IPS-20b (cell line): ENCODE results near the gene KRT14.
"Not testable (repeated sequence)": the region's sequence is repeated elsewhere in the genome, so short reads cannot be mapped to it uniquely, and the experiment has no call there.

Experiments
- H3K27ac ChIP-seq: one replicate; pipeline ENCODE4 v1.5.1; 2013; ENCODE audit warnings: low read length
- H3K27me3 ChIP-seq: 2 replicates; pipeline ENCODE4 v1.6.1; 2013; ENCODE audit warnings: mild to moderate bottlenecking, low read length, inconsistent platforms; ENCODE audit not compliant: insufficient read depth
- H3K36me3 ChIP-seq: 2 replicates; pipeline ENCODE4 v1.6.1; 2013; ENCODE audit warnings: low read depth, mild to moderate bottlenecking, inconsistent platforms, low read length, moderate library complexity; ENCODE audit not compliant: insufficient read depth
- H3K4me1 ChIP-seq: 2 replicates; pipeline ENCODE4 v1.6.1; 2013; ENCODE audit warnings: mild to moderate bottlenecking, control low read depth, inconsistent platforms, low read length, moderate library complexity; ENCODE audit not compliant: insufficient read depth
- H3K4me3 ChIP-seq: 2 replicates; pipeline ENCODE4 v1.5.1; 2013; ENCODE audit warnings: mild to moderate bottlenecking, low read length, inconsistent platforms
- H3K9ac ChIP-seq: 2 replicates; pipeline ENCODE4 v1.6.1; 2013; ENCODE audit warnings: low read depth, mild to moderate bottlenecking, inconsistent platforms, low read length, moderate library complexity
- H3K9me3 ChIP-seq: 2 replicates; pipeline ENCODE4 v1.6.1; 2013; ENCODE audit warnings: mild to moderate bottlenecking, low read depth, low read length, inconsistent platforms; ENCODE audit not compliant: insufficient read depth

KRT14 gene

DNA sequence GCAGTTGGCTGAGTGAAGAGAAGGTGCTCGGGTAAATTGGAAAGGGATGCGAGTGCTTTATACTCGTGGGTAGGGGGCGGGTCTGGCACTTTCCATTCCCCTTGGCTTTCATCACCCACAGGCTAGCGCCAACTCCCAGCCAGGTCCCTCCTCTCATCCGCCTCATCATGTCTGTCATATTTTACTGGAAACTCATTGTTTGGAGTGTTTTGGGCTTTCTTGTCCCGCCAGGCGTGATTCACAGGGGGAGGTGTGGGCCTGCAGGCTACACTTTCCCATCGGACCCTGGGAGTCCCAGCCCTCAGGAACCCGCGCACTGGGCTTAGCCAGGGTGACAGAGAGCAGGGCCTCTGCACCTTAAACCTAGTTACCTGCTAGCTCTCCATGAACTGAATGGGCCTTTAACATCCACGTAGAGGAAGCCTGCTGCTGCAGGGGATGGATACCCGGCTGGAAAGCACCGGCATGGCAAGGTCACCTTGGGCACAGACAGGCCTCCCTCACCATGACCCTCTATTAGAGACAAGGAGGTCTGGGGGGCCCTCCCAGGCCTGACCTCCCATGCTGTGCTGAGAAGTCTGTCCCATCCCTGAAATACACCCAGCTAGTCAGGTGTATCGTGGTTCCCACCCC lies at the start of gene KRT14:
Gene KRT14 (minus strand): TSS at position 33 of the 633 bp plus-strand sequence. CDS start 61 bp downstream, outside the sequence.
- no peaks in the 10 kb centered on the region for H3K27me3 ChIP-seq
- no peaks in the 10 kb centered on the region for H3K9me3 ChIP-seq
- H3K36me3 ChIP-seq = no peaks in the 10 kb centered on the region
- no peak within 1 kb of the TSS for H3K27ac ChIP-seq
- no peak within 1 kb of the TSS for H3K9ac ChIP-seq
- H3K4me1 ChIP-seq = no peaks in the 10 kb centered on the region
- no peak within 1 kb of the TSS for H3K4me3 ChIP-seq

DNA sequence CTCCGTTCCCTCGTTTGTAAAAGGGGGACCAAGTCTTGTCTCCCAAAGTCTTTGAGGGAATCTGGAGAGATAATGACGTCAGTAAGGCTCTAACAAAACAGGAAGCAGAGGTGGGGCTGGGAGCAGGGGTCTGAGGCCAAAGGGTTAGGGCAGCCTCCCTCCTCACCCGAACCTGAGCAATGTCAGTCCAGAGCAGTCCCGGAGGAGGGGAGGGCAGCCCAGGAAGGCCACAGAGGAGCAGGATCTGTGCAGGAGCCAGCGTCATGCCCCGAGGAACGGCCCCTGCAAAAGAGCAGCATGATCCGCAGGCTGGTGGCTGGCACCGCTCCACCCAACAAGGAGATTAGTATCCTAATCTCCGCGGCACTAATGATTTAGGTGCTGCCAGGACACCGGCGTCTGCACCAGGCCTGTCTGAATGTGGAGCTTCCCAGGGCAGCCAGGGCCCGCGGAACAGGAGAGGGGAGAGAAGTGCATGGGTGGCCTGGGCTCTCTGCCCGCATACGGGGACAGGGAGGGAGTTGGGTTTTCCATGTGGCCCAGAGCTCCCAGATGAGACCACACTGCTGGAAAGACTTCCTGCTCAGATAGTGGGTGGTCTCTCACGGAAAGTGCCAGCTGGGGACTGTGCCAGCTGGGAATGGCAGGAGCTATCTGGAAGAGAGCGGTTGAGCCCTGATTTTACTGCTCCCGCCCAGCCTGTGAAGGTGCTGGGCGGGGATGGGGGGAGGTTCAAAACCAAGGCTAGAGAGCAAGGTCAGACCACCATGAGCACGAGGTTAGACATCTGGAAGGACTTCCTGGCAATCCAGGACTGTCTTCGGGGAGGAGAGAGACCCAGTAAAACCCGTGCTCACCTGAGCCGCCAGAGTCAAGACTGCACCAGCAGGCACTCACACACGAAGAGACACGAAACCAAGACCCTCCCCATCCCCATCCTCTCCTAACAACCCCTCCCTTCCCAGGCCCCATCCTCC lies 48.7 kb upstream of the KRT14 start:
- H3K27me3 ChIP-seq = no peaks in the 10 kb centered on the region
- H3K9me3 ChIP-seq = no peaks in the 10 kb centered on the region
- H3K27ac ChIP-seq = no peak overlapping the region
- H3K36me3 ChIP-seq = no peaks in the 10 kb centered on the region
- H3K4me1 ChIP-seq = no peaks in the 10 kb centered on the region
- no peak overlapping the region for H3K4me3 ChIP-seq
- H3K9ac ChIP-seq = no peak overlapping the region

DNA sequence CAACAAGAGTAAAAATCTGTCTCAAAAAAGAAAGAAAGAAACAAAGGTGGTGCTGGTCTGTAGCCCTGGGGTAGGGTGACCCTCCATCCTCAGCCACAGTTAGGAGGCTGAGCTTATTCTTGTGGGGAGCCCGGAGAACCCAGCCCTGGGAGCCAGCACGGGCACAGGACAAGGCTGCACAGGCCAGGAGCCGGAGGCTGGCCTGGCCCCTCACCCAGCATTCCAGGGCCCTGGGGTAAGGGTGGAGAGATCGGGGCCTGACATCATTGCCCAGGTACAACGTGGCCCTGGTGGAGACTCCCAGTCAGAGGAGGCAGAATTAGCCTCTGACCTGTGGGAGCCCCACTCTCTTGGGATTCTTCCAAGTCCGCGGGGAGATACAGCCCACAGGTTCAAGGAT lies 47.9 kb upstream of the KRT14 start:
- Histone ChIP-seq H3K9ac (no peak overlapping the region), H3K4me1 (no peaks in the 10 kb centered on the region), H3K27ac (no peak overlapping the region)

DNA sequence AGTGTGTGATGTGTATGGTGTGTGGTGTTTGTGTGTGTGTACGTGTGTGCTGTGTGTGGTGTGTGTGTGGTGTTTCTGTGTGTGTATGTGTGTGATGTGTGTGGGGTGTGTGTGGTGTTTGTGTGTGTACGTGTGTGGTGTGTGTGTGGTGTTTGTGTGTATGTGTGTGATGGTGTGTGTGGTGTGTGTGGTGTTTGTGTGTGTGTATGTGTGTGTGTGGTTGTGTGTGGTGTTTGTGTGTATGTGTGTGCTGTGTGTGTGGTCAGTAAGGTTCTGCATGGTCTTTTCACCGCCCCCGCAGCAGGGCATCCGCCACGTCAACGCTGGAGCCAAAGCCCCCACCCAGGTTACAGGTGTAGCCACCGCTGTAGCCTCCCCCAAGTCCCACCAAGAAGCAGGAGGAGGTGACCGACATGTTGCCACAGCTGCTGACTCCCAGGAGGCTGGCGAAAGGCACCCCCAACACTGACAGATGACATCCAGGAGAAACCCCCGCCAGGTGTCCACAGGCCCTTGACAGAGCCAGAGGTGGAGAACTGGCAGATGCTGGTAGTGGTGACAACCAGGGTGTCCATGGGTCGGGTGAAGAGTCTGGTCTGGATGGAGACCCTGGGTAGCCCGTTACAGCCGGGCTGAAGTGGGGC lies 47.0 kb upstream of the KRT14 start:
- Histone ChIP-seq H3K36me3 (no peaks in the 10 kb centered on the region), H3K9me3 (no peaks in the 10 kb centered on the region), H3K27ac (no peak overlapping the region), H3K9ac (no peak overlapping the region), H3K4me1 (0 out of 2 replicates have a peak, but pooled peaks cover under 1% of the 10 kb centered on the region), H3K4me3 (no peak overlapping the region), H3K27me3 (no peaks in the 10 kb centered on the region)

More for the DNA sequence above, 47.9 kb upstream of the KRT14 start:
- Histone ChIP-seq H3K4me3 (no peak overlapping the region), H3K27me3 (no peaks in the 10 kb centered on the region), H3K36me3 (no peaks in the 10 kb centered on the region), H3K9me3 (no peaks in the 10 kb centered on the region)

DNA sequence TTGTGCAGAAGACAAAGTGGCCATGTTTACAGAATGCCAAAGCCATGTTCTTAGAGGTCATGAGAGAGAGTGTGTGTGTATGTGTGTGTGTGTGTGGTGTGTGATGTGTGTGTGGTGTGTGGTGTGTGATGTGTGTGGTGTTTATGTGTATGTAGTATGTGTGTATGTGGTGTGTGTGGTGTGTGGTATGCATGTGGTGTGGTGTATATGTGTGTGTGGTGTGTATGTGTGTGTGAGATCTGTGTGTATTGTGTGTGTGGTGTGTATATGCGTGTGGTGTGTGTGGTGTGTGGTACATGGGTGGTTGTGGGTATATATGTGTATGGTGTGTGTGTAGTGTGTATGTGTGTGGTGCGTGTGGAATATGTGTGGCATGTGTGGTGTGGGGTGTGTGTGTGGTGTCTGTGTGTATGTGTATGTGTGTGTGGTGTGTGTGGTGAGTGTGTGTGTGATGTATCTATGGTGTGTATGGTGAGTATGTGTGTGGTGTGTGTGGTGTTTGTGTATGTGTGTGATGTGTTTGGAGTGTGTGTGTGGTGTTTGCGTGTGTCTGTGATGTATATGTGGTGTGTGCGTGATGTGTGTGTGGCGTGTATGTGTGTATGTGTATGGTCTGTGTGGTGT lies 45.9 kb upstream of the KRT14 start:
- H3K36me3 ChIP-seq = no peaks in the 10 kb centered on the region
- H3K4me1 ChIP-seq = 0 out of 2 replicates have a peak, but pooled peaks cover 3% of the 10 kb centered on the region
- no peak overlapping the region for H3K4me3 ChIP-seq
- no peak overlapping the region for H3K27ac ChIP-seq
- no peaks in the 10 kb centered on the region for H3K27me3 ChIP-seq
- H3K9me3 ChIP-seq = no peaks in the 10 kb centered on the region
- H3K9ac ChIP-seq = no peak overlapping the region

DNA sequence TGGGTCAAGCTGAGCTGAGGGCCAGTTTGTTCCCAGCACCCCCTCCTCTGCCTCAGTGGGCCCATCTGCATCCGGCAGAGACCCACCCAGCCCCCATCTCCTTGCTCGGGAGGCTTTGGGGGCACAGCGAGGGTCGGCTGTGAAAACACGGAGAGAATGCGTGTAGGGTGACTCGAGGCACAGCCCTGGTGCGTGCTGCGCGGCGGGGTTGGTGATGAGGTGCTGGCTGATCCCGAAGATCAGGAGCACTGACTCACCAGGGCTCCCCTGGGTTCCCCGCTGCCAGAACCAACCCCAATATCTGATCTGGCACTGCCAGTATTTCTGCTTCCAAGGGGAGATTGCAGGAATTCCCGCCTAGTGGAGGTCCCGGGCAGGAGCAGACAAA lies 45.2 kb upstream of the KRT14 start:
- H3K4me3 ChIP-seq = no peak overlapping the region
- H3K4me1 ChIP-seq = 0 out of 2 replicates have a peak, but pooled peaks cover 3% of the 10 kb centered on the region
- H3K27ac ChIP-seq = no peak overlapping the region
- H3K9ac ChIP-seq = no peak overlapping the region
- H3K9me3 ChIP-seq = no peaks in the 10 kb centered on the region
- no peaks in the 10 kb centered on the region for H3K36me3 ChIP-seq
- no peaks in the 10 kb centered on the region for H3K27me3 ChIP-seq

DNA sequence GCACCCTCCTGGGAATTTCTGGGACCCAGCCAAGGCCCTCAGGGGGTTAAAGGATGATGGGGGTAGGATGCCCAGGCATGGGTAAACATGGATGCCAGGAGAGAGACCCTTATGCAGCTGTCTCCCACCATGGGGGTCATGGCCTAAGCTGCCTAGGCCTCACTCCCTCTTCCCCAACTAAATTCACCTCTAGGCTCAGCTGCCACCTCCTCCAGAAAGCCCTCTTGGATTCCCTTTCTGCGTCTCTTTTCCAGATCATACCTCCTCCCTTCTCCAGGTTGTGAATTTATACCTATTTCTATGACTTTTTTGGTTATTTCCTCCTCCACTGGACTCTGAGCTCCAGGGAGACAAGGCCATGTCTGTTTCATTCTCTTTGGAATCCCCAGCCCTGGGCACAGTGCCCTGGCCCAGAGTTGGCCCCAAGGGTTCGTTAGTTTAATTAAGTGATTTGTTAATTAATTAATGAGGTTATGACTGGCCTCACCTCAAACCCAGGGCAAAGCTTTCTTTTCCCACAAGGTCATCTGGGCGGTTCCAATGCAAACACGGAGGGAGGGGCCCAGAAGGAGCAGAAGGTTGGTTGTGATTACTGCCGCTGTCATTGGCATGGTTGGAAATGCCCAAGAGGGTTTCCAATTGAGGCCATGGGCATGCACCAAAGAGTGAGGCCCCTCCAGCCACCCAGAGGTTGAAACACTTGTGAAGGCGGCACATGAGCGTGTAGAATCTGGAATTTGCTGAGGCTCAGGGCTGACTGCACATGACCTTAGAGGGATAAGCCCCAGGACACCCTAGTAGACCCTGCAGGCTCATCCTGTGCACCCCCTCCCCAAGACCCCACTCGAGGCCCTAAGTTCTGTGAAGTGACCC lies 44.6 kb upstream of the KRT14 start:
- H3K27me3 ChIP-seq = no peaks in the 10 kb centered on the region
- H3K27ac ChIP-seq = no peak overlapping the region
- H3K4me1 ChIP-seq = 0 out of 2 replicates have a peak, but pooled peaks cover 3% of the 10 kb centered on the region
- H3K4me3 ChIP-seq = no peak overlapping the region
- no peaks in the 10 kb centered on the region for H3K36me3 ChIP-seq
- no peaks in the 10 kb centered on the region for H3K9me3 ChIP-seq
- H3K9ac ChIP-seq = no peak overlapping the region

DNA sequence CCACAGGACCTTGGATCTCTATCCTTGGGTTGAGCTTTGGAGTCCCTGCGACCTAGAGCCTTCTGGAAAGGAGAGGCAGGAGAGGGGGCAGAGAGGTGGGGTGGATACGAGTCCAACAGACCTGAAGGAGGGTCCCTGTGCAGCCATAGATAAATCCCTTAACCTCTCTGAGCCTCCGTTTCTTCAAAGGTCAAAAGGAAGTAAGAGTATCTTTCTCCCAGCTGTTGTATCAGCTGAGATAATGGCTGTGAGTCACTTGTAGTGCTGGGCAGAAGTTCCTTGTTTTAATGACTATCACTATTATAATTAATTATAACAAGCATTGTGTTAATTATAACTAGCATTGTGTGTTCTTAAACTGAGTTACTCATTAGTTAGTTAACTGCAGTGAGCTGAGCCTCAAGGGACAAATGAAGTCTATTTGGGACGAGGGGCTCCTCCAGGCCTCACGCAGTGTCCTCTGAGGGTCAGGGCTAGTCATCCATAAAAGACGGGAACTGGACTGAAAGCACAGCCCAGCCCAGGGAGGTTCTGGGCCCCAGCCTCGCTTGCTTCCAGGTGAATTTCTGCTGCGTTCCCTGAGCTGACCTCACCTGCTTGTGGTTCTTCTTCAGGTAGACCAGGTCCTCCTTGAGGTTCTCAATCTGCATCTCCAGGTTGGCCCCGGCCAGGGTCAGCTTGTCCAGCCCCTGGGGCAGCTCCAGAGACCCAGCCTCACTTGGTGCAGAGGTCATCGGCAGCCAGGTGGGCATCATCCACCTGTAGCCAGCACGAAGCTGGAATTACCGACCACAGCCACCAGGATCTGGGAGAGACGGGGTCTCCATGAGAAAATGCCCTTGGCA lies 43.4 kb upstream of the KRT14 start:
- no peak overlapping the region for H3K4me3 ChIP-seq
- no peak overlapping the region for H3K9ac ChIP-seq
- H3K4me1 ChIP-seq = 0 out of 2 replicates have a peak, but pooled peaks cover 3% of the 10 kb centered on the region
- no peak overlapping the region for H3K27ac ChIP-seq
- no peaks in the 10 kb centered on the region for H3K27me3 ChIP-seq
- no peaks in the 10 kb centered on the region for H3K36me3 ChIP-seq
- H3K9me3 ChIP-seq = no peaks in the 10 kb centered on the region

DNA sequence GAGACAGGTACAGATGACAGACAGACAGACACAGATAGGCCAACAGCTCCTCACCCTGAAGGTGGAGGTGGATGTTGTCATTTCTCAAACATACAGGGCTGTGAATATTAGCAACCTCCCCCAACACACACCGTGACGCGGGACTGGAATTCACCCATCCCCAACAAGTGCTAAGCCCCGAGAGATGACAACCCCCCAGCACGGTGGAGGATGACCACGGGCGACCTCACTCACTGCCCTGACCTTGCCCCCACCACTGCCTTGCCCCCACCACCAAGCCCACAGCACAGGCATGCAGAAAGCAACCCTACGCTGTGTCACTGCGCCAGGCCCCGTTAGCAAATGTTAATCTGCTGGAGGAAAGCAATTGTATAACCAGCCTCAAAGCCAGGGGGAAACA lies 42.6 kb upstream of the KRT14 start:
- H3K9me3 ChIP-seq = no peaks in the 10 kb centered on the region
- H3K36me3 ChIP-seq = no peaks in the 10 kb centered on the region
- H3K27me3 ChIP-seq = no peaks in the 10 kb centered on the region
- H3K4me3 ChIP-seq = no peak overlapping the region
- 0 out of 2 replicates have a peak, but pooled peaks cover 3% of the 10 kb centered on the region for H3K4me1 ChIP-seq
- no peak overlapping the region for H3K9ac ChIP-seq
- H3K27ac ChIP-seq = no peak overlapping the region

DNA sequence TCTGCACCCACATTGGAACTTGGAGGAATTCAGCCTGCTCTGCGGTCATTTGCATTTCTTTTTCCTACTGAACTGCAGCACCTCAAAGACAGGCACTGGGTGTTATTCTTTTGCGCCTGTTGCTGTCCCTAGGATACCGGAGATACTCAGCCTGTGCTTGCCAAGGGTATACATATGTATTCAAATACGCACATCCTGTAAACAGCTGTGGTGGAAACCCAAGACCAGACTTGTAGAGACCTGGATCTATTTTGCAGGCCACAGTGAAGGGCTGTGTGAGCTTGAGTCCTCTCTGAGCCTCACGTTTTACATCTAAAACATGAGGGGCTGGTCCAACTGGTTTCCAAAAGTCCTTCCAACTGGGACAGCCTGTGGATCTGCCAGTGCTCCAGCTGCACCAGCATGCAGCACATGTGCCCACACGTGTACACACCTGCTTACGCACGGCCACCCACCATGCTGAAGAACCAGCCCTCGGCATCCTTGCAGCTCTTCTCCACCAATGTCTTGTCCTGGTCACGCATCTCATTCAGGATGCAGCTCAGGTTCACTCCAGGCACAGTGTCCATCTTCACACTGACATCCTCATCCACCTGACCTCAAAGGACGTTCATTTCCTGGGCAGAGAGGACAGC lies 42.0 kb upstream of the KRT14 start:
- not testable (repeated sequence) for H3K4me3 ChIP-seq, H3K4me1 ChIP-seq, H3K36me3 ChIP-seq, H3K9me3 ChIP-seq, H3K27ac ChIP-seq, H3K9ac ChIP-seq, H3K27me3 ChIP-seq
